Smooth muscle cell (in vitro differentiated cells): ENCODE data around the gene OSGIN1. TPM values are rescaled to one million over a fixed set of nuclear protein-coding genes. Genes with fewer than 3 reads are reported as not detected.

Source experiments
- DNase-seq: peaks from one replicate; lab custom pipeline; 2025; ENCODE audit not compliant: unreplicated experiment; lab: John Stamatoyannopoulos, UW
- H2AFZ ChIP-seq: fragments of 200-600 bp; sonication (generic); 2 replicates; pipeline ENCODE4 v1.6.0; 2016; ENCODE audit warnings: antibody characterized with exemption, low read depth, mild to moderate bottlenecking
- H3F3A ChIP-seq: fragments of 200-600 bp; sonication (generic); 2 replicates; pipeline ENCODE4 v1.6.0; 2017; ENCODE audit warnings: antibody characterized with exemption, low read depth
- H3K27ac ChIP-seq: fragments of 200-600 bp; sonication (generic); 2 replicates; pipeline ENCODE4 v1.5.1; 2016; ENCODE audit warnings: low read depth, mild to moderate bottlenecking
- H3K27me3 ChIP-seq: fragments of 200-600 bp; sonication (generic); 2 replicates; pipeline ENCODE4 v1.6.1; 2016; ENCODE audit warnings: low read depth, mild to moderate bottlenecking
- H3K36me3 ChIP-seq: fragments of 200-600 bp; sonication (generic); 2 replicates; pipeline ENCODE4 v1.5.1; 2016; ENCODE audit warnings: low read depth
- H3K4me1 ChIP-seq: fragments of 200-600 bp; sonication (generic); 2 replicates; pipeline ENCODE4 v1.5.1; 2016; ENCODE audit warnings: low read depth
- H3K4me2 ChIP-seq: fragments of 200-600 bp; sonication (generic); 2 replicates; pipeline ENCODE4 v1.6.0; 2016; ENCODE audit warnings: mild to moderate bottlenecking
- H3K4me3 ChIP-seq: fragments of 200-600 bp; sonication (generic); 2 replicates; pipeline ENCODE4 v1.5.1; 2016; ENCODE audit warnings: mild to moderate bottlenecking
- H3K79me2 ChIP-seq: fragments of 200-600 bp; sonication (generic); 2 replicates; pipeline ENCODE4 v1.6.0; 2016; ENCODE audit warnings: low read depth, mild to moderate bottlenecking
- H3K9ac ChIP-seq: fragments of 200-600 bp; sonication (generic); 2 replicates; pipeline ENCODE4 v1.6.0; 2016; ENCODE audit warnings: low read depth
- H3K9me3 ChIP-seq: fragments of 200-600 bp; sonication (generic); replicated peaks from 2 replicates; pipeline ENCODE4 v1.5.1; 2016; ENCODE audit warnings: low read depth
- H4K20me1 ChIP-seq: fragments of 200-600 bp; sonication (generic); 2 replicates; pipeline ENCODE4 v1.6.0; 2016; ENCODE audit warnings: low read depth
- WGBS: methylation state at CpG from one replicate; pipeline ENCODE4 v1.1.7; 2016; ENCODE audit warnings: low lambda C conversion rate; 5-methylcytosine and 5-hydroxymethylcytosine counted together
- polyA plus RNA-seq: library from polyadenylated mRNA; unstranded; fragments of >200 nt; fragmentation: Nextera tagmentation; extraction: Ambion mirVana; gene quantifications from 2 replicates; pipeline ENCODE4 v1.2.1, GENCODE V29; 2016
- total RNA-seq: library from RNA; depleted of rRNA; stranded (reverse); fragments of >200 nt; gene quantifications from 2 replicates; pipeline ENCODE4 v1.2.3, GENCODE V29; 2014
- TF ChIP-seq, protein P1 (sequence below): fragments of 200-600 bp; sonication (generic); IDR thresholded peaks from 2 replicates; pipeline ENCODE4 v1.5.1; 2017; ENCODE audit warnings: borderline replicate concordance, mild to moderate bottlenecking, antibody characterized with exemption; ENCODE audit not compliant: insufficient read depth, poor library complexity, severe bottlenecking

OSGIN1 gene
- total and polyA plus RNA-seq, 2 experiments from 2014 or later = 8.9 to 12.4 TPM

DNA sequence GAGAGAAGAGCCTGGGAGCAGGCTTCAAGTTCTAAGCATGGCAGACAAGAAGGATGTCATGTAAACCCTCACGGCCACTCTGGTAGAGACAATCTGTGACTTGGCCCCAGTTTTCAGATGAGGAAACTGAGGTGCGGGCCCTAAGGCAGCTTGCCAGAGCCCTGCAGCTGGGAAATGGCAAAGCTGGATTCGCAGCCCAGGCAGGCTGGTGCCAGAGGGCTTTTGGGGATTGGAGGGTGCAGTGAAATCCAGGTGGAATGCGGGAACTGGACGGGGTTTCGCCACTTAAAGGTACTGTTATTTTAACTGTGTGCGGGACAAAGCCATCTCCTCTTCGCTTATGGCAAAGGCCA is 477 bp upstream of the OSGIN1 start:
- H3F3A ChIP-seq = no peaks in the 10 kb centered on the region
- H3K79me2 ChIP-seq = no peaks in the 10 kb centered on the region
- no peak for DNase-seq
- peaks cover 8% of the 10 kb centered on the region for H3K4me1 ChIP-seq
- peak overlapping the region; percentile 27 for H3K27ac ChIP-seq
- WGBS = 58% methylated on average over 8 of the region's 8 CpGs
- peaks cover 6% of the 10 kb centered on the region for H4K20me1 ChIP-seq
- H2AFZ ChIP-seq = peak overlapping the region; percentile 45
- H3K9me3 ChIP-seq = no peaks in the 10 kb centered on the region
- H3K4me3 ChIP-seq = peak overlapping the region; percentile 56
- TF ChIP-seq, protein P1, sequence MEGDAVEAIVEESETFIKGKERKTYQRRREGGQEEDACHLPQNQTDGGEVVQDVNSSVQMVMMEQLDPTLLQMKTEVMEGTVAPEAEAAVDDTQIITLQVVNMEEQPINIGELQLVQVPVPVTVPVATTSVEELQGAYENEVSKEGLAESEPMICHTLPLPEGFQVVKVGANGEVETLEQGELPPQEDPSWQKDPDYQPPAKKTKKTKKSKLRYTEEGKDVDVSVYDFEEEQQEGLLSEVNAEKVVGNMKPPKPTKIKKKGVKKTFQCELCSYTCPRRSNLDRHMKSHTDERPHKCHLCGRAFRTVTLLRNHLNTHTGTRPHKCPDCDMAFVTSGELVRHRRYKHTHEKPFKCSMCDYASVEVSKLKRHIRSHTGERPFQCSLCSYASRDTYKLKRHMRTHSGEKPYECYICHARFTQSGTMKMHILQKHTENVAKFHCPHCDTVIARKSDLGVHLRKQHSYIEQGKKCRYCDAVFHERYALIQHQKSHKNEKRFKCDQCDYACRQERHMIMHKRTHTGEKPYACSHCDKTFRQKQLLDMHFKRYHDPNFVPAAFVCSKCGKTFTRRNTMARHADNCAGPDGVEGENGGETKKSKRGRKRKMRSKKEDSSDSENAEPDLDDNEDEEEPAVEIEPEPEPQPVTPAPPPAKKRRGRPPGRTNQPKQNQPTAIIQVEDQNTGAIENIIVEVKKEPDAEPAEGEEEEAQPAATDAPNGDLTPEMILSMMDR = no peak
- peak overlapping the region; percentile 87 for H3K4me2 ChIP-seq
- H3K27me3 ChIP-seq = no peaks in the 10 kb centered on the region
- no peaks in the 10 kb centered on the region for H3K36me3 ChIP-seq
- peak overlapping the region; percentile 4 for H3K9ac ChIP-seq

DNA sequence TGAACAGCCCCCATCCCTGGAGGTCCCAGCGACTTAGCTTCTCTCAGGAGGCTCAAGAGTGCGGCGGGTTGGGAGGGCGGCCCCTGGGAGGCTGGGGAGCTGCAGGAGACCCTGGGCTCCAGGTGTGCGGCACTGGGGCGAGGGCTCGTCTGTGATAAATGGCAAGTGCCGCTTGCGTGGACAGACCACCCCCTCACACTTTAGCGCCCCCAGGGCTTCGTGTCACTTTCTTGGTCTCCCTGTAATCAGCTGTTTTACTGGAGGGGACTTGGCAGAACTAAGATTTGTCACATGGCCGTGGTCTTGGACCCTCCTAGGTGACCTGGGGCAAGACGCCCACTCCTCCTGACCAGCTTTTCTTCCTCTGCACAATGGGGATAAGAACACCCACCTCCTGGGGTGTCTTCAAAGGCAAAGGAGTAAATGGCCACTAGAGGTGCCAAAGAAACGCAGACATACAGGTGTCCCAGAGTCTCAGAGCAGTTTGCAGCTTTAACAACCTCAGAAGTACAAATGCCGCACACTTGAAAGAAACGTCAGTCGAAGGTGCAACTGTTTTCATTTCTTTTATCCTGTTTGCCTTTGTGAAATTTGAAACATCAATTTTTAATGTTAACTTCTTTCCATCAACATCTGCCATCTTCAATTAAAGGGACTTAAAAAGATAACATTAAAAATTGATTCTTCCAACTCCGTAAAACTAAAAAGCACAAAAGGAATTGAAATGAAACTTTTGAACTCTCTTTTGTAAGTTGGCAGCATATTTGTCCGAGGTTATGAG is 946 bp downstream of the OSGIN1 start:
- peaks cover 8% of the 10 kb centered on the region for H3K4me1 ChIP-seq
- peak overlapping the region; percentile 78 for H3K9ac ChIP-seq
- TF ChIP-seq, protein P1 = peak; percentile 39
- peak overlapping the region; percentile 56 for H3K4me3 ChIP-seq
- peak overlapping the region; percentile 76 for H3K27ac ChIP-seq
- H4K20me1 ChIP-seq = peaks cover 6% of the 10 kb centered on the region
- no peak overlapping the region for H2AFZ ChIP-seq
- 59% methylated on average over 19 of the region's 19 CpGs for WGBS
- no peaks in the 10 kb centered on the region for H3K79me2 ChIP-seq
- no peak for DNase-seq
- H3F3A ChIP-seq = no peaks in the 10 kb centered on the region
- H3K27me3 ChIP-seq = no peaks in the 10 kb centered on the region
- no peaks in the 10 kb centered on the region for H3K9me3 ChIP-seq
- no peaks in the 10 kb centered on the region for H3K36me3 ChIP-seq
- H3K4me2 ChIP-seq = peak overlapping the region; percentile 87

DNA sequence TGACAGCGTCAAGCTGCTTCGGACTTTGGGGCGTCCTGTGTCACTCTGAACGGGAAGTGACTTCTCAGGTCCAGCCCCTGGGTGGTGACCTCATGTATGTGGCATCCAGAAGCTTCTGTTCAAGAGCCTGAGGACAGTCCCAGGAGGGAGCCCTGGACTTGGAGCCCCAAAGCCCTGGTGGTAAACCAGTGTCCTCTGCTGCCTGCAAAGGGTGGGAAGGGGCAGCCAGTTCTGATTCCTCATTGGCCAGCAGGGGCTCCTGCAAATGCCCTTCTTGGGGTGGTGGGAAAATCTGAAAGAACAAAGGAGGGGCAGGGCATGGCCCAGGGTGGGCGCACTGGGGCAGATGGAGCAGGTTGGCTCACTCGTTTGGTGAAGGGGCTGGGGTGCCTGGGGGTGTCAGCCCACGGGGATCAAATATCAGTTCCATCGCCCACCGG is 1.6 kb downstream of the OSGIN1 start:
- Histone ChIP-seq H3K4me1 (peaks cover 8% of the 10 kb centered on the region), H3K9ac (peak overlapping the region; percentile 1), H3K36me3 (no peaks in the 10 kb centered on the region), H3K27me3 (no peaks in the 10 kb centered on the region), H3K27ac (peak overlapping the region; percentile 0), H3K4me2 (peak overlapping the region; percentile 87), H2AFZ (no peak overlapping the region), H4K20me1 (peaks cover 6% of the 10 kb centered on the region), H3K79me2 (no peaks in the 10 kb centered on the region), H3K9me3 (no peaks in the 10 kb centered on the region), H3F3A (no peaks in the 10 kb centered on the region), H3K4me3 (peak overlapping the region; percentile 56)
- no peak for DNase-seq
- WGBS = 61% methylated on average over 8 of the region's 9 CpGs
- TF ChIP-seq, protein P1 = no peak
